ENCODE measurements around the gene KAT6B. TPM values are rescaled to one million over a fixed set of nuclear protein-coding genes. Genes with fewer than 3 reads are reported as not detected.

The KAT6B gene
- total and polyA plus RNA-seq, 10 of the 15 experiments (the other 5 are each of a cell fraction or from before 2014, with no cell fraction given), result 2.7 to 22.6 (median 15.7) TPM

DNA sequence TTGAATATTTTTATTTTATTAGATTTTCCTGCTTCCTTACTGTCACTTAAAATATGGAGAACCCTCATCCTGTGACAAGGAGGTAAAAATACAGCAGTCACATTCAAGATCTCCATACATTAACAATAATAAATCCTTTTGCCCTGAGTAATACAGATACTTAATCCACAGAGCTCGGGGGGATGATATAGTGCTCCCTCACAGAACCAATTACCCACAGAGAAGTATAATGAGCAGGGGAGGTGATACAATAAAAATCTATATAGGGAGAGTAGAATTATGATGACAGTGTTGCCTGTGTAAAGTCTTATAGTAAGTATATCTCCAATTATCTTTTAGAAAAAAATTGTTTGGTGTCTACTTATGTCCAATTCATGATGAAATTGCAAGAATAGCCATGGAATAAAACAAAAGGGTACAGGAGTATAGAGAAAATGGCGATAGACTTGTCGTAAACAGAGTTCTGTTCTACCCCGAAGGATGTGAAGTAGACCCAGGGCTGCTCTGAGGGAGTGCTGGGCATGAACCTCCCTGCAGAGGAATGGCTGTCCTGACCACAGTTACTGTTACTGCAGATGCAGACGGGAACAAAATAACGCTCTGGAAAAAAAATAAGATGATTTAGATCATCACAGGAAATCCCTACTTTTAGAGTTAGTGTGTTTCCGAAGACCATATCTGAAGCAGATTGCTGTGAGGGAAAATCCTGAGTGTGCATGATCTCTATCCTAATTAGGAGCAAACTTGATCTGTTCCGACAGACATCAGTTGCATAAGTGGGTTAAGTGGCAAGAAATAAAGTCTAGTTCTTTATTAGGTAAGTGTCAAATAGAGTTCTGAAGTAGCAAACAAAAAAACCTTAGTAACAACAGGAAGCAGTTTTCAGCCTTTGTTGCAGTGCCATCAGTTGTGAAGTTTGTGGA, 123.7 kb downstream of the KAT6B start:
- no peaks in the 10 kb centered on the region for H3K27me3 ChIP-seq (replicated peaks in 1 of 2; ENCODE audit: control insufficient read depth in 2 of 2, insufficient read depth in 2 of 2, low read length in 1 of 2)
- RAD21 ChIA-PET (ENCODE audit: unreplicated experiment), result no interaction called here
- no peak overlapping the region for H3K27ac ChIP-seq (ENCODE audit: control insufficient read depth, insufficient read depth)
- H3K4me2 ChIP-seq (ENCODE audit: control insufficient read depth, insufficient read depth), result no peak overlapping the region
- POLR2A ChIA-PET, result no interaction called here
- CTCF ChIA-PET, result no interaction called here
- 96% methylated on average over 8 of the region's 8 CpGs for WGBS (ENCODE audit: insufficient coverage, insufficient replicate concordance, low lambda C conversion rate, missing lambda C conversion rate)
- no peak overlapping the region for H3K9ac ChIP-seq (ENCODE audit: control insufficient read depth, insufficient read depth, low read length)
- H4K20me1 ChIP-seq (ENCODE audit: control insufficient read depth, insufficient read depth), result no peaks in the 10 kb centered on the region
- BruUV-seq (replicated peaks), result no TSS peak
- H3K9me3 ChIP-seq (replicated peaks; ENCODE audit: control insufficient read depth, insufficient read depth, low read length), result no peaks in the 10 kb centered on the region
- intact Hi-C loops (cut with micrococcal nuclease; ENCODE audit: unreplicated experiment), result no loop called here
- SMC1A ChIA-PET (ENCODE audit: uncharacterized antibody, unreplicated experiment), result interaction anchor here (0.7 to 0.9 kb wide), 2 partner anchors 16 to 198 kb away, joined by 3 read pairs; no protein-coding TSS in a partner anchor
- no peaks in the 10 kb centered on the region for H3K36me3 ChIP-seq (ENCODE audit: control insufficient read depth in 2 of 2, insufficient read depth in 2 of 2, low read length in 1 of 2)
- peaks cover 2% of the 10 kb centered on the region for H3K79me2 ChIP-seq (ENCODE audit: control insufficient read depth, insufficient read depth, low read length)
- no peak overlapping the region for H3K4me3 ChIP-seq
- FAIRE-seq, result no peak
- ATAC-seq, result no peak
- no peak for DNase-seq (ENCODE audit: low read depth, low spot score)
- no peak overlapping the region for H2AFZ ChIP-seq (ENCODE audit: control insufficient read depth, low read depth, low read length)
- in situ Hi-C loops (cut with MboI), result no loop called here
- no peaks in the 10 kb centered on the region for H3K4me1 ChIP-seq (ENCODE audit: control insufficient read depth, insufficient read depth, low read length)
- no peak for TF ChIP-seq KAT2A (conservative IDR thresholded peaks at IDR 0.05; ENCODE audit: control insufficient read depth, low read depth, low read length)
- TF ChIP-seq, protein P1, sequence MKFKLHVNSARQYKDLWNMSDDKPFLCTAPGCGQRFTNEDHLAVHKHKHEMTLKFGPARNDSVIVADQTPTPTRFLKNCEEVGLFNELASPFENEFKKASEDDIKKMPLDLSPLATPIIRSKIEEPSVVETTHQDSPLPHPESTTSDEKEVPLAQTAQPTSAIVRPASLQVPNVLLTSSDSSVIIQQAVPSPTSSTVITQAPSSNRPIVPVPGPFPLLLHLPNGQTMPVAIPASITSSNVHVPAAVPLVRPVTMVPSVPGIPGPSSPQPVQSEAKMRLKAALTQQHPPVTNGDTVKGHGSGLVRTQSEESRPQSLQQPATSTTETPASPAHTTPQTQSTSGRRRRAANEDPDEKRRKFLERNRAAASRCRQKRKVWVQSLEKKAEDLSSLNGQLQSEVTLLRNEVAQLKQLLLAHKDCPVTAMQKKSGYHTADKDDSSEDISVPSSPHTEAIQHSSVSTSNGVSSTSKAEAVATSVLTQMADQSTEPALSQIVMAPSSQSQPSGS (IDR thresholded peaks at IDR 0.05; ENCODE audit: low read length), result no peak
- no peak for TF ChIP-seq WRNIP1 (IDR thresholded peaks at IDR 0.05; ENCODE audit: borderline replicate concordance, low read depth, low read length)
- TF ChIP-seq PML (IDR thresholded peaks at IDR 0.05; ENCODE audit: low read length), result no peak
- TF ChIP-seq MYC (IDR thresholded peaks at IDR 0.05; ENCODE audit: insufficient read depth, insufficient read length, insufficient replicate concordance, low read length, severe bottlenecking), result no peak
- no peak for TF ChIP-seq TCF3 (IDR thresholded peaks at IDR 0.05; ENCODE audit: borderline replicate concordance, insufficient read depth, low read depth, low read length)
- TF ChIP-seq, protein P2, sequence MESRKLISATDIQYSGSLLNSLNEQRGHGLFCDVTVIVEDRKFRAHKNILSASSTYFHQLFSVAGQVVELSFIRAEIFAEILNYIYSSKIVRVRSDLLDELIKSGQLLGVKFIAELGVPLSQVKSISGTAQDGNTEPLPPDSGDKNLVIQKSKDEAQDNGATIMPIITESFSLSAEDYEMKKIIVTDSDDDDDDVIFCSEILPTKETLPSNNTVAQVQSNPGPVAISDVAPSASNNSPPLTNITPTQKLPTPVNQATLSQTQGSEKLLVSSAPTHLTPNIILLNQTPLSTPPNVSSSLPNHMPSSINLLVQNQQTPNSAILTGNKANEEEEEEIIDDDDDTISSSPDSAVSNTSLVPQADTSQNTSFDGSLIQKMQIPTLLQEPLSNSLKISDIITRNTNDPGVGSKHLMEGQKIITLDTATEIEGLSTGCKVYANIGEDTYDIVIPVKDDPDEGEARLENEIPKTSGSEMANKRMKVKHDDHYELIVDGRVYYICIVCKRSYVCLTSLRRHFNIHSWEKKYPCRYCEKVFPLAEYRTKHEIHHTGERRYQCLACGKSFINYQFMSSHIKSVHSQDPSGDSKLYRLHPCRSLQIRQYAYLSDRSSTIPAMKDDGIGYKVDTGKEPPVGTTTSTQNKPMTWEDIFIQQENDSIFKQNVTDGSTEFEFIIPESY (IDR thresholded peaks at IDR 0.05), result no peak
- TF ChIP-seq, protein P3, sequence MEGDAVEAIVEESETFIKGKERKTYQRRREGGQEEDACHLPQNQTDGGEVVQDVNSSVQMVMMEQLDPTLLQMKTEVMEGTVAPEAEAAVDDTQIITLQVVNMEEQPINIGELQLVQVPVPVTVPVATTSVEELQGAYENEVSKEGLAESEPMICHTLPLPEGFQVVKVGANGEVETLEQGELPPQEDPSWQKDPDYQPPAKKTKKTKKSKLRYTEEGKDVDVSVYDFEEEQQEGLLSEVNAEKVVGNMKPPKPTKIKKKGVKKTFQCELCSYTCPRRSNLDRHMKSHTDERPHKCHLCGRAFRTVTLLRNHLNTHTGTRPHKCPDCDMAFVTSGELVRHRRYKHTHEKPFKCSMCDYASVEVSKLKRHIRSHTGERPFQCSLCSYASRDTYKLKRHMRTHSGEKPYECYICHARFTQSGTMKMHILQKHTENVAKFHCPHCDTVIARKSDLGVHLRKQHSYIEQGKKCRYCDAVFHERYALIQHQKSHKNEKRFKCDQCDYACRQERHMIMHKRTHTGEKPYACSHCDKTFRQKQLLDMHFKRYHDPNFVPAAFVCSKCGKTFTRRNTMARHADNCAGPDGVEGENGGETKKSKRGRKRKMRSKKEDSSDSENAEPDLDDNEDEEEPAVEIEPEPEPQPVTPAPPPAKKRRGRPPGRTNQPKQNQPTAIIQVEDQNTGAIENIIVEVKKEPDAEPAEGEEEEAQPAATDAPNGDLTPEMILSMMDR (IDR thresholded peaks at IDR 0.05 in 2 of 3, conservative IDR thresholded peaks at IDR 0.05 in 1 of 3; ENCODE audit: control insufficient read depth in 2 of 3, extremely low read depth in 1 of 3, insufficient read depth in 1 of 3, low read depth in 3 of 3, low read length in 3 of 3), result no peak
- TF ChIP-seq EGR1 (IDR thresholded peaks at IDR 0.05; ENCODE audit: borderline replicate concordance in 1 of 2, low read depth in 2 of 2, low read length in 2 of 2), result no peak
- no peak for TF ChIP-seq CBX3 (IDR thresholded peaks at IDR 0.05; ENCODE audit: borderline replicate concordance, low read depth)
- TF ChIP-seq, protein P4, sequence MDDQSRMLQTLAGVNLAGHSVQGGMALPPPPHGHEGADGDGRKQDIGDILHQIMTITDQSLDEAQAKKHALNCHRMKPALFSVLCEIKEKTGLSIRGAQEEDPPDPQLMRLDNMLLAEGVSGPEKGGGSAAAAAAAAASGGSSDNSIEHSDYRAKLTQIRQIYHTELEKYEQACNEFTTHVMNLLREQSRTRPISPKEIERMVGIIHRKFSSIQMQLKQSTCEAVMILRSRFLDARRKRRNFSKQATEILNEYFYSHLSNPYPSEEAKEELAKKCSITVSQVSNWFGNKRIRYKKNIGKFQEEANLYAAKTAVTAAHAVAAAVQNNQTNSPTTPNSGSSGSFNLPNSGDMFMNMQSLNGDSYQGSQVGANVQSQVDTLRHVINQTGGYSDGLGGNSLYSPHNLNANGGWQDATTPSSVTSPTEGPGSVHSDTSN (IDR thresholded peaks at IDR 0.05; ENCODE audit: insufficient replicate concordance, low read depth, low read length), result no peak
- no peak for TF ChIP-seq IRF4 (IDR thresholded peaks at IDR 0.05; ENCODE audit: low read depth, low read length)
- TF ChIP-seq RAD21 (IDR thresholded peaks at IDR 0.05; ENCODE audit: insufficient read depth, low read depth, low read length), result no peak
- TF ChIP-seq STAT3 (IDR thresholded peaks at IDR 0.05; ENCODE audit: low read depth, low read length), result no peak
- TF ChIP-seq CREB1 (IDR thresholded peaks at IDR 0.05; ENCODE audit: low read depth), result no peak
- no peak for TF ChIP-seq ZNF622 (IDR thresholded peaks at IDR 0.05)
